ENCODE results near the gene LYZL1. TPM values are rescaled to one million over a fixed set of nuclear protein-coding genes. Genes with fewer than 3 reads are reported as not detected.

The LYZL1 gene
- total RNA-seq, 1 donor from 2014 or later = not detected

DNA sequence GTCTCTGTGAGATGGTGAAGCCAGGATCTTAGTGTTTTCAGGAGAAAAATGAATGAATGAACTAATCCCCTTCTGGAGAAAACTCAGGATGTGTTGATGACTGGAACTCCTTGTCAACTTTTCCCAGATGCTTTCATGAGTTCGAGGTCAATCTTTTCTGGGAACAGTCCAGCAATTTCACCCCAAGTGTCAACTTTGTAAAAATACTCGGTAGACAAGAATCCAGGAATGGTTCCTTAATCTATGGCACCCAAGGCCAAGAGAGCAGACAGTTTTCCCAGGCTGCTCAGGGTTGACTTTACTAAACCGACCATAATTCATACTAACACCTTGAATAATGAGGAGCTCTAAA, 31.1 kb upstream of the LYZL1 start:
- Mint-ChIP-seq H3K9me3 (ENCODE audit: unreplicated experiment) (no peaks in the 10 kb centered on the region), H3K27ac (ENCODE audit: unreplicated experiment) (no peak overlapping the region), H3K27me3 (ENCODE audit: unreplicated experiment) (no peaks in the 10 kb centered on the region), H3K36me3 (ENCODE audit: low read depth, unreplicated experiment) (no peaks in the 10 kb centered on the region), H3K4me1 (ENCODE audit: unreplicated experiment) (peaks cover 7% of the 10 kb centered on the region), H3K4me3 (ENCODE audit: unreplicated experiment) (no peak overlapping the region)
- no peak for TF ChIP-seq CTCF (IDR thresholded peaks at IDR 0.05; ENCODE audit: unreplicated experiment)
- DNase-seq (ENCODE audit: low spot score) = no peak

DNA sequence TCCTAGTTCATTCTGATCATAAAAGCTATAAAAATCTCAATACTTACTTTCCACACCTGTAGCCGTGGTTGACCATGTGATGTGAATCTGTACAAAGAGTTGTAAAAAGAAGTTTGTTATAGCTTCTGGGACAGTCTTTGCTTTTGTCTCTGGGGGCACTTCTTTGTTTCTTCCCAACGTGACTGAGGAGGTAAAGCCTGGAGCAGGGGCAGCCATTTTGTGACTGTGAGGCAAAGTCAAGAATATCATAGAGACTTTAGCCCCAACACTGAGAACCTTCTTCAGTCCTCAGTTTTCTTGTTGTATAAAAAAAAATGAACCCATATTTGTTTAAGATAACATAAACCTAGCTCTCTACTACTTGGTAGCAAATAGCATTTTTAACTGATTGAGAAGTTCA, 29.4 kb upstream of the LYZL1 start:
- no peaks in the 10 kb centered on the region for H3K36me3 Mint-ChIP-seq (ENCODE audit: low read depth, unreplicated experiment)

DNA sequence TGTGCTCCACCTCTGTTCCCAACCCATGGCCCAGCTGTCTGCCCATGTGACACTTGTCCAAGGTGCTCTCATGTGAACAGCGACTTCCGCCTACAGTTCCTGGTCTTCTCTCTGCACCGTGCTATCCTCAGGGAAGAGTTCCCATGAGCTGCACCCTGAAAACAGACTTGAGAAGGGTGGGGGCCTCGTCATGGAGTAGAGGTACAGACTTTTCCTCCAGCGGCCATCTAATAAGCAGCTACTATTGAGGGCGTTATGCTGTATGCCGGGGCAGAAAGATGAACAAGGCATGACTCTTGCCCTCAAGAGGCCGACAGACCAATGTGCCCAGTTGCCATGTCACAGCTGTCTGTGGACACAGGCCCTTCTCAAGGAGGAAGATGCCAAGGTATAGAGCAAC, 25.4 kb upstream of the LYZL1 start:
- Mint-ChIP-seq H3K4me3 (ENCODE audit: unreplicated experiment) (no peak overlapping the region), H3K9me3 (ENCODE audit: unreplicated experiment) (no peaks in the 10 kb centered on the region), H3K27ac (ENCODE audit: unreplicated experiment) (no peak overlapping the region), H3K4me1 (ENCODE audit: unreplicated experiment) (peaks cover 12% of the 10 kb centered on the region), H3K36me3 (ENCODE audit: low read depth, unreplicated experiment) (no peaks in the 10 kb centered on the region), H3K27me3 (ENCODE audit: unreplicated experiment) (no peaks in the 10 kb centered on the region)
- no peak for TF ChIP-seq CTCF (IDR thresholded peaks at IDR 0.05; ENCODE audit: unreplicated experiment)
- no peak for DNase-seq (ENCODE audit: low spot score)

More for the DNA sequence above, 29.4 kb upstream of the LYZL1 start:
- Mint-ChIP-seq H3K9me3 (ENCODE audit: unreplicated experiment) (no peaks in the 10 kb centered on the region), H3K4me1 (ENCODE audit: unreplicated experiment) (peaks cover 7% of the 10 kb centered on the region), H3K27me3 (ENCODE audit: unreplicated experiment) (no peaks in the 10 kb centered on the region), H3K4me3 (ENCODE audit: unreplicated experiment) (no peak overlapping the region), H3K27ac (ENCODE audit: unreplicated experiment) (no peak overlapping the region)
- TF ChIP-seq CTCF (IDR thresholded peaks at IDR 0.05; ENCODE audit: unreplicated experiment) = no peak
- no peak for DNase-seq (ENCODE audit: low spot score)

- Mint-ChIP-seq H3K4me3 (ENCODE audit: unreplicated experiment) (no peak overlapping the region), H3K9me3 (ENCODE audit: unreplicated experiment) (no peaks in the 10 kb centered on the region), H3K36me3 (ENCODE audit: low read depth, unreplicated experiment) (no peaks in the 10 kb centered on the region), H3K27me3 (ENCODE audit: unreplicated experiment) (no peaks in the 10 kb centered on the region), H3K4me1 (ENCODE audit: unreplicated experiment) (peaks cover 12% of the 10 kb centered on the region), H3K27ac (ENCODE audit: unreplicated experiment) (no peak overlapping the region)
- TF ChIP-seq CTCF (IDR thresholded peaks at IDR 0.05; ENCODE audit: unreplicated experiment) = no peak
- no peak for DNase-seq (ENCODE audit: low spot score)
Observed at GRCh38 chr10:29265210-29265768, 23.6 kb upstream of the LYZL1 start.

DNA sequence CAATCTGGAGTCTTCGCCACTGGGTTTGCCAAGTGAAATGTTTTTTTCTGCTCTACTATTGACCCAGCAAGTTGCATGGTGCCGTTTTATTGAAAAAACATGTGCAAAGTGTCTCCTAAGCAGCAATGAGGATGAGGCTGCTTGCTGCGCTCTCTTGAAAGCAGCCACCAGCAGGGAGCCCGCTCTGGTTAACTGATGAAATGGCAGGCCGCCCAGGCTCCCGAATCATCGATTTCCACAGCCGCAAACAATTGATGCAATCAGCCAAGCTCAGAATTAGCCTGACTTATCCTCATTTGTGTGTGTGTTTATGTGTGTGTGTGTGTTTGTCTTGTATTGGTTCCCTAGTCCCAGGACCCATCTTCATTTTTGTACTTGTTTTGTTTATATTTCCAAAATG, 22.2 kb upstream of the LYZL1 start:
- Mint-ChIP-seq H3K27ac (ENCODE audit: unreplicated experiment) (no peak overlapping the region), H3K9me3 (ENCODE audit: unreplicated experiment) (no peaks in the 10 kb centered on the region), H3K27me3 (ENCODE audit: unreplicated experiment) (no peaks in the 10 kb centered on the region), H3K4me3 (ENCODE audit: unreplicated experiment) (no peak overlapping the region), H3K36me3 (ENCODE audit: low read depth, unreplicated experiment) (no peaks in the 10 kb centered on the region), H3K4me1 (ENCODE audit: unreplicated experiment) (peaks cover 12% of the 10 kb centered on the region)
- DNase-seq (ENCODE audit: low spot score) = no peak
- no peak for TF ChIP-seq CTCF (IDR thresholded peaks at IDR 0.05; ENCODE audit: unreplicated experiment)
